Astrocyte (in vitro differentiated cells and primary cell): ENCODE measurements around the gene C15orf40. TPM values are rescaled to one million over a fixed set of nuclear protein-coding genes. Genes with fewer than 3 reads are reported as not detected.

Source experiments
- DNase-seq: peaks from one replicate; pipeline ENCODE4 v3.0.0-alpha.2; 2010; ENCODE audit warnings: low read depth
- FAIRE-seq: peaks from 2 replicates; lab custom pipeline; 2011; peaks lifted over from hg19 to GRCh38; lab: Jason Lieb, UNC
- H2AFZ ChIP-seq: 2 replicates; pipeline ENCODE4 v1.6.0; 2012; ENCODE audit warnings: low read depth, low read length, inconsistent platforms
- H3K27ac ChIP-seq: 2 replicates; pipeline ENCODE4 v1.5.1; 2011; ENCODE audit warnings: low read depth, low read length, inconsistent platforms
- H3K27me3 ChIP-seq: 2 replicates; pipeline ENCODE4 v1.6.0; 2011; ENCODE audit warnings: low read length, inconsistent platforms; ENCODE audit not compliant: insufficient read depth
- H3K36me3 ChIP-seq: 2 replicates; pipeline ENCODE4 v1.5.1; 2011; ENCODE audit warnings: low read length, inconsistent platforms; ENCODE audit not compliant: insufficient read depth
- H3K4me1 ChIP-seq: 2 replicates; pipeline ENCODE4 v1.5.1; 2011; ENCODE audit warnings: low read length, inconsistent platforms; ENCODE audit not compliant: insufficient read depth
- H3K4me2 ChIP-seq: 2 replicates; pipeline ENCODE4 v1.6.0; 2012; ENCODE audit warnings: low read length, inconsistent platforms
- H3K4me3 ChIP-seq: 2 replicates; pipeline ENCODE4 v1.5.1; 2011; ENCODE audit warnings: low read depth, mild to moderate bottlenecking, low read length, inconsistent platforms; ENCODE audit not compliant: insufficient read depth
- H3K79me2 ChIP-seq: 2 replicates; pipeline ENCODE4 v1.6.0; 2012; ENCODE audit warnings: mild to moderate bottlenecking, low read length, inconsistent platforms; ENCODE audit not compliant: insufficient read depth
- H3K9ac ChIP-seq: 2 replicates; pipeline ENCODE4 v1.6.0; 2012; ENCODE audit warnings: mild to moderate bottlenecking, low read length, inconsistent platforms
- H3K9me3 ChIP-seq: 2 replicates; pipeline ENCODE4 v1.5.1; 2012; ENCODE audit warnings: low read depth, mild to moderate bottlenecking, low read length, inconsistent platforms; ENCODE audit not compliant: insufficient read depth
- H4K20me1 ChIP-seq: 2 replicates; pipeline ENCODE4 v1.6.0; 2012; ENCODE audit warnings: low read length, inconsistent platforms; ENCODE audit not compliant: insufficient read depth
- H3K27ac Mint-ChIP-seq: one replicate; pipeline ENCODE4 v1.8.0; 2021; ENCODE audit warnings: mild to moderate bottlenecking, mixed read lengths; ENCODE audit not compliant: unreplicated experiment
- H3K27me3 Mint-ChIP-seq: one replicate; pipeline ENCODE4 v1.8.0; 2021; ENCODE audit warnings: low read depth, mixed read lengths; ENCODE audit not compliant: unreplicated experiment
- H3K36me3 Mint-ChIP-seq: one replicate; pipeline ENCODE4 v1.8.0; 2021; ENCODE audit warnings: low read depth, mixed read lengths; ENCODE audit not compliant: unreplicated experiment
- H3K4me1 Mint-ChIP-seq: one replicate; pipeline ENCODE4 v1.8.0; 2021; ENCODE audit warnings: low read depth, mixed read lengths; ENCODE audit not compliant: unreplicated experiment
- H3K4me3 Mint-ChIP-seq: one replicate; pipeline ENCODE4 v1.8.0; 2021; ENCODE audit warnings: mild to moderate bottlenecking, moderate library complexity, mixed read lengths; ENCODE audit not compliant: unreplicated experiment
- H3K9me3 Mint-ChIP-seq: one replicate; pipeline ENCODE4 v1.8.0; 2021; ENCODE audit warnings: mild to moderate bottlenecking, mixed read lengths; ENCODE audit not compliant: unreplicated experiment
- EZH2 ChIP-seq: IDR thresholded peaks from 2 replicates; pipeline ENCODE4 v1.6.1; 2012; ENCODE audit warnings: mild to moderate bottlenecking, low read length, inconsistent platforms; ENCODE audit not compliant: insufficient read depth
- total RNA-seq: library from RNA; stranded (reverse); gene quantifications from 2 replicates; pipeline ENCODE4 v1.2.1, GENCODE V29; 2021
- TF ChIP-seq, protein P1 (sequence below): IDR thresholded peaks from 2 replicates; pipeline ENCODE4 v1.5.1; 2011; ENCODE audit warnings: low read depth, mild to moderate bottlenecking, inconsistent platforms, low read length, moderate library complexity; ENCODE audit not compliant: insufficient read depth

Gene C15orf40
- total RNA-seq, 1 donor from 2014 or later = 18.1 TPM

DNA sequence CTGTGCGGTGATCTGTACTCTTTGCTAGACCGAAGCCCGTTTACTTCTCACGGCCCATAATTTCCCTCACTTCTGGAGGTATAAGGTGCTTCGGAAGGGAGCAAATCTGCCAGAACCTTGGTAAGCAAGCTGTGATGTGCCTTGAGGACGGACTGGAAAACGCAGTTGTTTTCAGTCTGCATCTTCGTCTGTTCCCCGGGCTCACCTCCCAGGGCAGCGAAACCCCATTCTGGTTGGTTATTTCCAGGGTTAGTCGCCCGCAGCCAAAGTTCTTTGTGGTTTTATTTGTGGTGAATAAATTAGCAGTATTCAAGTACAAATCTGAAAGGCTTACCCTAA lies 25.0 kb downstream of the C15orf40 start:
- Histone ChIP-seq H3K9ac (peak overlapping the region; percentile 96), H3K27me3 (no peaks in the 10 kb centered on the region), H3K79me2 (peaks cover 18% of the 10 kb centered on the region), H3K4me2 (peak overlapping the region; percentile 91), H3K9me3 (no peaks in the 10 kb centered on the region), H3K4me3 (peak overlapping the region; percentile 100), H2AFZ (peak overlapping the region; percentile 99), H3K36me3 (peaks cover 6% of the 10 kb centered on the region), H3K4me1 (peaks cover 7% of the 10 kb centered on the region), H4K20me1 (peaks cover 4% of the 10 kb centered on the region), H3K27ac (peak overlapping the region; percentile 61)
- TF ChIP-seq, protein P1, sequence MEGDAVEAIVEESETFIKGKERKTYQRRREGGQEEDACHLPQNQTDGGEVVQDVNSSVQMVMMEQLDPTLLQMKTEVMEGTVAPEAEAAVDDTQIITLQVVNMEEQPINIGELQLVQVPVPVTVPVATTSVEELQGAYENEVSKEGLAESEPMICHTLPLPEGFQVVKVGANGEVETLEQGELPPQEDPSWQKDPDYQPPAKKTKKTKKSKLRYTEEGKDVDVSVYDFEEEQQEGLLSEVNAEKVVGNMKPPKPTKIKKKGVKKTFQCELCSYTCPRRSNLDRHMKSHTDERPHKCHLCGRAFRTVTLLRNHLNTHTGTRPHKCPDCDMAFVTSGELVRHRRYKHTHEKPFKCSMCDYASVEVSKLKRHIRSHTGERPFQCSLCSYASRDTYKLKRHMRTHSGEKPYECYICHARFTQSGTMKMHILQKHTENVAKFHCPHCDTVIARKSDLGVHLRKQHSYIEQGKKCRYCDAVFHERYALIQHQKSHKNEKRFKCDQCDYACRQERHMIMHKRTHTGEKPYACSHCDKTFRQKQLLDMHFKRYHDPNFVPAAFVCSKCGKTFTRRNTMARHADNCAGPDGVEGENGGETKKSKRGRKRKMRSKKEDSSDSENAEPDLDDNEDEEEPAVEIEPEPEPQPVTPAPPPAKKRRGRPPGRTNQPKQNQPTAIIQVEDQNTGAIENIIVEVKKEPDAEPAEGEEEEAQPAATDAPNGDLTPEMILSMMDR = no peak
- TF ChIP-seq EZH2 = no peak
- H3K4me1 Mint-ChIP-seq = peaks cover 16% of the 10 kb centered on the region
- DNase-seq = no peak
- H3K9me3 Mint-ChIP-seq = no peaks in the 10 kb centered on the region
- H3K27me3 Mint-ChIP-seq = no peaks in the 10 kb centered on the region
- peak overlapping the region; percentile 98 for H3K4me3 Mint-ChIP-seq
- no peak for FAIRE-seq
- no peaks in the 10 kb centered on the region for H3K36me3 Mint-ChIP-seq
- peak overlapping the region; percentile 77 for H3K27ac Mint-ChIP-seq

DNA sequence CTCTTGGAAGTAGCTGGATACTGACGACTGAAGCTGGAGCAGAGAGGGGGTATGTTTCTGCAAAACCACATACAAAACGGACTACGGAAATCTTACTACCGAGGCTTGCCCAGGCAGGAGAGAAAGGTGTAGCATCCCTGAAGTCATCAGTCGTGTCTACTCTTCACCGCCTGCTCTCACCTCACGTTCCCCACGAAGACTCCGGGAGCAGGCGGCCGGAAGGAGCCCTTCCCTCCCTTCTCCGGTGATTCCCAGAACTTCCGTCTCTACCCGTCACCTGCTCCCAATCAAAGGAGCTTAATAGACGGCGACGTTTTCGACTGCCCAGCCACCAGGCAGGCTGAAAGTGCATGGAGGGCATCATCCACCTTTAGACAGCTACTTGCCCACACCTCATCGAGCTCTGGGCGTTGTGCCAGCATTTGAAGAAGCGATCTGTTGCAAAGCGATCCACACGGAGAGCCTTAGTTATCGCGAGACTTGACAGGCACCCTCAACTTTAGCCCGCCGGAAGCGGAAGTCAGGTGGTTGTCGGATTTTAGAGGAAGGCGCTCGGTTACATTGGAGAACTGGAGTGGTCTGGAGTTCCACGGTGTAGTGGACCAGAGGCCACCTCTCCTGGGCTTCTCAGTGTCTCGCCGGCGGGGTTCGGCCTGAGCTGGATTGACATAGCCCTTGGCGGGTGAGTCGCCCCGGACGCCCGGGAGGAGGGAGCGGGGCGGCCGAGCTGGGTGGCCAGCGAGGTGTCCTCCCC lies 25.6 kb downstream of the C15orf40 start, which contains the start of gene RAMAC:
RAMAC (plus strand) TSS at position 523 of the 754 bp plus-strand sequence. CDS start 2,809 bp downstream, outside the sequence.
- Histone ChIP-seq H3K9me3 (no peaks in the 10 kb centered on the region), H2AFZ (peak within 1 kb of the TSS; percentile 99), H4K20me1 (peaks cover 4% of the 10 kb centered on the region), H3K27ac (peak within 1 kb of the TSS; percentile 61), H3K4me3 (peak within 1 kb of the TSS; percentile 100), H3K4me1 (peaks cover 7% of the 10 kb centered on the region), H3K4me2 (peak within 1 kb of the TSS; percentile 91), H3K36me3 (peaks cover 6% of the 10 kb centered on the region), H3K9ac (peak within 1 kb of the TSS; percentile 96), H3K27me3 (no peaks in the 10 kb centered on the region), H3K79me2 (peaks cover 18% of the 10 kb centered on the region)
- peak; percentile 41 for FAIRE-seq
- Mint-ChIP-seq H3K9me3 (no peaks in the 10 kb centered on the region), H3K4me1 (peaks cover 16% of the 10 kb centered on the region), H3K27ac (peak within 1 kb of the TSS; percentile 91), H3K4me3 (peak within 1 kb of the TSS; percentile 98), H3K27me3 (no peaks in the 10 kb centered on the region), H3K36me3 (no peaks in the 10 kb centered on the region)
- DNase-seq = peak; percentile 91
- TF ChIP-seq EZH2 = no peak
- TF ChIP-seq, protein P1 = no peak

DNA sequence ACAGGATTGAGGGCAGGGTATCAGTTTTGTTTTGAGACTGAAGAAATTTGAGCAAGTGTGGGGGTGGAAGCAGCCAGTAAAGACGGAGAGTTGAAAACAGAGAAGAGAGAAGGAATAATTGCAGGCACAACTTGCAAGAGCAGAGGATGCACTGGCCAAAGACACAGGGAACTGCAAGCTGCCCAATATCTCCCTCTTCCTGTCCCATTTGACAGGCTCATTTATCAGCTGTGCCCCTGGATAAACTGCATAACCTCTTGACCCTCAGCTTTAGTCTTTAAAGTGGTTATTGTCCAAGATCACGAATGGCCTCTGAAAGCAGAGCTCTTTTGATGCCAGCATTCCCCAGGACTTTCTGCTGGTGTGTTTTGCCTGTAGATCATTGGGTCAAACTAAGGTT lies 30.5 kb downstream of the C15orf40 start:
- H3K4me2 ChIP-seq = no peak overlapping the region

More for the DNA sequence above, 30.5 kb downstream of the C15orf40 start:
- Histone ChIP-seq H3K27me3 (no peaks in the 10 kb centered on the region), H3K36me3 (no peaks in the 10 kb centered on the region), H3K79me2 (no peaks in the 10 kb centered on the region), H3K27ac (no peak overlapping the region), H2AFZ (no peak overlapping the region), H3K4me1 (peaks cover 7% of the 10 kb centered on the region), H3K4me3 (no peak overlapping the region), H4K20me1 (no peaks in the 10 kb centered on the region), H3K9me3 (no peaks in the 10 kb centered on the region), H3K9ac (no peak overlapping the region)
- Mint-ChIP-seq H3K4me1 (peaks cover 5% of the 10 kb centered on the region), H3K27me3 (no peaks in the 10 kb centered on the region), H3K27ac (no peak overlapping the region), H3K4me3 (no peak overlapping the region), H3K9me3 (no peaks in the 10 kb centered on the region), H3K36me3 (peaks cover 5% of the 10 kb centered on the region)
- TF ChIP-seq, protein P1 = no peak
- TF ChIP-seq EZH2 = no peak
- no peak for DNase-seq
- FAIRE-seq = no peak
